SK-N-SH (cell line): ENCODE results near the gene TAF1B.

Experiments used
- CTCF ChIP-seq: fragments of 200-600 bp; sonication (generic); IDR thresholded peaks from 2 replicates; pipeline ENCODE4 v1.6.1; 2017; ENCODE audit warnings: antibody characterized with exemption, mild to moderate bottlenecking, moderate library complexity
- EP300 ChIP-seq, 2 experiments: IDR thresholded peaks; 2 replicates each; pipeline versions ENCODE4 v1.4.0 to v1.6.1; 2012; ENCODE audit warnings: borderline replicate concordance in 1 of 2, low read depth in 1 of 2, low read length in 1 of 2
- EZH2phosphoT487 ChIP-seq: fragments of 200-600 bp; sonication (generic); IDR thresholded peaks from 2 replicates; pipeline ENCODE4 v1.6.1; 2017; ENCODE audit warnings: low read depth, mixed run types, mild to moderate bottlenecking, antibody characterized with exemption, moderate library complexity, borderline replicate concordance
- GABPA ChIP-seq: IDR thresholded peaks from 2 replicates; pipeline ENCODE4 v1.4.0; 2012; ENCODE audit warnings: low read depth, mild to moderate bottlenecking
- IRF3 ChIP-seq: fragments of 150-350 bp; IDR thresholded peaks from 2 replicates; pipeline ENCODE4 v1.6.1; 2016; ENCODE audit warnings: mild to moderate bottlenecking, low read depth, low read length
- MAX ChIP-seq: IDR thresholded peaks from 2 replicates; pipeline ENCODE4 v1.4.0; 2012; ENCODE audit warnings: low read depth
- RAD21 ChIP-seq: IDR thresholded peaks from 2 replicates; pipeline ENCODE4 v1.6.1; 2012; ENCODE audit warnings: mild to moderate bottlenecking, low read length
- ZBTB33 ChIP-seq: IDR thresholded peaks from 2 replicates; pipeline ENCODE4 v1.4.0; 2012; ENCODE audit warnings: low read depth, borderline replicate concordance

GRCh38 chr2:9937258-9937657 is 94.0 kb downstream of the TAF1B start:
- no peak for TF ChIP-seq CTCF
- no peak for TF ChIP-seq MAX
- no peak for TF ChIP-seq EP300 (IDR thresholded peaks at IDR 0.05; ENCODE audit: borderline replicate concordance in 1 of 2, low read depth in 1 of 2, low read length in 1 of 2)
- no peak for TF ChIP-seq EZH2phosphoT487
- no peak for TF ChIP-seq GABPA
- no peak for TF ChIP-seq ZBTB33
- TF ChIP-seq IRF3 = no peak
- TF ChIP-seq RAD21 = no peak
